HG03342 (cell line): ENCODE data around the gene CEBPB.
"Not testable (repeated sequence)": the region's sequence is repeated elsewhere in the genome, so short reads cannot be mapped to it uniquely, and the experiment has no call there.

Experiments
- ATAC-seq: cut with Tn5 transposase; IDR thresholded peaks from one replicate; pipeline ENCODE4 v1.9.1; 2021; ENCODE audit warnings: mild to moderate bottlenecking, moderate library complexity; ENCODE audit not compliant: unreplicated experiment

CEBPB gene

GRCh38 chr20:50208815-50209214, 18.2 kb downstream of the CEBPB start:
- ATAC-seq: not testable (repeated sequence)

GRCh38 chr20:50210066-50210619, 19.5 kb downstream of the CEBPB start:
- ATAC-seq: no peak

GRCh38 chr20:50211091-50211490, 20.5 kb downstream of the CEBPB start:
- ATAC-seq: no peak

GRCh38 chr20:50213531-50214106, 23.0 kb downstream of the CEBPB start:
- no peak for ATAC-seq

GRCh38 chr20:50214226-50215024, 23.8 kb downstream of the CEBPB start:
- no peak for ATAC-seq

- no peak for ATAC-seq
These were observed 24.6 kb downstream of the CEBPB start for GRCh38 chr20:50215101-50215690.

- no peak for ATAC-seq
These were observed 25.3 kb downstream of the CEBPB start for GRCh38 chr20:50215926-50216325.

GRCh38 chr20:50216543-50217206, 26.0 kb downstream of the CEBPB start:
- no peak for ATAC-seq

- ATAC-seq: no peak
These were observed 26.7 kb downstream of the CEBPB start for GRCh38 chr20:50217207-50217949.

- ATAC-seq: no peak
These were observed 28.4 kb downstream of the CEBPB start for GRCh38 chr20:50218987-50219435.

GRCh38 chr20:50219600-50219999, 29.0 kb downstream of the CEBPB start:
- ATAC-seq: no peak

- ATAC-seq: no peak
These were observed 29.7 kb downstream of the CEBPB start for GRCh38 chr20:50220093-50220893.

- no peak for ATAC-seq
These were observed 30.3 kb downstream of the CEBPB start for GRCh38 chr20:50220894-50221365.

GRCh38 chr20:50221501-50222308, 31.1 kb downstream of the CEBPB start:
- no peak for ATAC-seq

- no peak for ATAC-seq
These were observed 31.8 kb downstream of the CEBPB start for GRCh38 chr20:50222309-50223038.

GRCh38 chr20:50223039-50224005, 32.7 kb downstream of the CEBPB start:
- no peak for ATAC-seq

GRCh38 chr20:50224052-50224451, 33.4 kb downstream of the CEBPB start:
- no peak for ATAC-seq
